ENCODE data around the gene MPC1. TPM values are rescaled to one million over a fixed set of nuclear protein-coding genes. Genes with fewer than 3 reads are reported as not detected.

The MPC1 gene
- polyA plus RNA-seq (ENCODE audit: insufficient read length in 4 of 4), result 10 to 100 TPM; 47.3 to 95.0 (median 80.2) TPM

GRCh38 chr6:166382933-166383801 is at the start of gene MPC1:
Gene MPC1, minus strand, starts transcription at chr6:166382940. Its CDS starts 64 bp downstream, at chr6:166382876.
- DNase-seq (ENCODE audit: low read depth in 4 of 4, low spot score in 3 of 4), result peak; percentile 87 to 92 (median 90)

GRCh38 chr6:166430269-166430668 is 47.5 kb upstream of the MPC1 start:
- DNase-seq (ENCODE audit: low read depth in 4 of 4, low spot score in 3 of 4), result no peak

DNA sequence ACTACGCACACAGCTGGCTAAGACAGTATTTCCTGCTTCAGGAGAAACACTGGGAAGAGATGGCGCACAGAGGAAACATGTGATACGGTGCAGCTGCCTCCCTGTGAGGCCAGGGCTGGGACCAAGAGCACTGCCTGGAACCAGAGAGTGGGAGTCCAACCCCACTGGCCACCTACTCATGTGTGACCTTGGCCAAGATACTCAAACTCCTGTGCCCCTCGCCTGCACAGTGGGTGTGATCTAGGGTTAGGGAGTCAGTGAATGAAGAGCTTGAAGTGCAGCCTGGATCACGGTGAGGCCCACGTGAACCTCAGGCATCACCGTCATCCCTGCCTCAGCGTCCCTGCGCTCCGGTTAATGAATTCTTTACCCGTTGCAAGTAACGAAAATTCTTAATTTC is 41.7 kb upstream of the MPC1 start:
- no peak for DNase-seq (ENCODE audit: low read depth in 4 of 4, low spot score in 3 of 4)

- no peak for DNase-seq (ENCODE audit: low read depth in 4 of 4, low spot score in 3 of 4)
These were observed 41.0 kb upstream of the MPC1 start for GRCh38 chr6:166423781-166424180.

DNA sequence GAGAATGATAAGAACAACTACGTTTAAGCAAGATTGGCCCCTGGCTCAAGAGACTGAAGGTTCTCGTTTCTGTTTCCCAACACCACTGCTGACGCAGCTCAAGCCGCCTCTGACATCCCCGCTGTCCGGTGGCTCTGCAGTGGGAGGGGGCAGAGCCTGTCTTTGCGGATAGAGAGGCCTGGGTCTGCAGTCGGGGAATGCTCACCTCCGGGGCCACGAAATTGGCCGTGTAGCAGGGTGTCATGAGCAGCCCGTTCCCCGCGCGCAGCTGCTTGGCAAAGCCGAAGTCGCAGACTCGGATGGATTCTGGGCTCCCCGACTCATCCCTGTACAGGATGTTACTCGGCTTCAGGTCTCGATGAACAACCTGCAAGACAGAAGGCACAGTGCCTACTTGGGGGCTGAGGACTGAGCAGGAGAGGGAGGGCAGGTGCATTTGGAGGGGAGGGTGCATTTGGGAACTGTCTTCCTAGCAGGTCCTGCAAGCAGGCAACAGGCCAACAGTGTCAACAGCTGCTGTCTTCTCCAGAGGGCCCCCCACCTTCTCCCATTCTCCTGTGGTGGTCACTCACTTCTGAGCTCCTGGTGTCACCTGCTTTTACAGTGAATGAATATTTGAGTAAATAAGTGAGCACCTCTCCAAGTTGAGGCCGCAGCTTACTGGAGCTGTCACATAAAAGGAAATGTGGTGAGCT is 40.5 kb upstream of the MPC1 start:
- no peak for DNase-seq (ENCODE audit: low read depth in 4 of 4, low spot score in 3 of 4)

- no peak for DNase-seq (ENCODE audit: low read depth in 4 of 4, low spot score in 3 of 4)
These were observed 39.6 kb upstream of the MPC1 start for GRCh38 chr6:166422201-166422940.

DNA sequence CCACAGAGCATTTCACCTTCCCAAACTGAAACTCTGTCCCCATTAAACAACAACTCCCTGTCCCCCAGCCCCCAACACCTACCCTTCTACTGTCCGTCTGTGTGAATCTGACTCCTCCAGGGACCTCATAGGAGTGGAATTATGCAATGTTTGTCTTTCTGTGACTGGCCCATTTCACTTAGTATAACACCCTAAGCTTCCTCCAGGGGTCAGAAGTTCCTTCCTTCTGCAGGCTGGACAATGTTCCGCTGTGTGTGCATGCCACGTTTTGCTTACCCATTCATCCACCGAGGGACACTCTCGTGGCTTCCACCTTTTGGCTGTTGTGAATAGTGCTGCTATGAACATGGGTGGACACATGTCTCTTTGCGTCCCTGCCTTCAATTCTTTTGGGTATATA is 37.6 kb upstream of the MPC1 start:
- no peak for DNase-seq (ENCODE audit: low read depth in 4 of 4, low spot score in 3 of 4)

DNA sequence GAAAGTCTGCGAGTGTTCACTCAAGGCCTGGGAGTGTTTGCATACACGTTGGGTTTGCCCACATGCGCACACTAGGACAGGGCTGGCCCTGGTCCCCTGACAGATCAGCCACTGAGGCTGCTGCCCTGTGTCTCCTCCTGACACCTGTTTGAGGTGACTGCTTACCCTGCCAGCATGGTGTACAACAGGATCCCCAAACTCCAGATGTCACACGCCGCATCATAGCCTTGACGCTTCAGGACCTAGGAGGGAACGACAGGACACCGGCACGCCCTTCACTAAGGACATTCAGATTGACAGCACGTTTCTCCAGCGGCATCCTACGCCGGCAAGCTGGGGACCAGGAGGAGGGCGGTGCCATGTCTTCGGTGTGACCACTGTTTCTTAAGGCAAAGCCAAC is 37.0 kb upstream of the MPC1 start:
- no peak for DNase-seq (ENCODE audit: low read depth in 4 of 4, low spot score in 3 of 4)

DNA sequence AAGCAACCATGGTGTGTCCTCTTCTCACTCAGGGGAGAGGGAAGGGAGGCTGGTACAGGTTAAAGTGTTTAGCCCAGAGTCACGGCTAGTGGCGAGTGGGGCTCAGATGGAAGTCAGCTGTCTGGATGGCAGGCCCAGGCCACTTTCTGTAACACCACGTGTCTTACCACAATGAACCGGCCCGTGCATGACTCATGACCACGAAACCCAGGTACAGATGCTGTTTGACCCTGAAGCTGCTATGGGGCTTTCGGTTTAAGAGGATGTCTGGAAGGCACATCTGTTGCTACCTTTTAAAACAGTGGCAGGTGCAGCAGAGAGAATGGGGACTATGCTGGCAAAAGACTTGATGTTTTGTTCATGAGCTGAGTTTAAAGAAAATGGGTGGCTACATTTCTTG is 36.5 kb upstream of the MPC1 start:
- no peak for DNase-seq (ENCODE audit: low read depth in 4 of 4, low spot score in 3 of 4)

- no peak for DNase-seq (ENCODE audit: low read depth in 4 of 4, low spot score in 3 of 4)
These were observed 36.0 kb upstream of the MPC1 start for GRCh38 chr6:166418691-166419143.

DNA sequence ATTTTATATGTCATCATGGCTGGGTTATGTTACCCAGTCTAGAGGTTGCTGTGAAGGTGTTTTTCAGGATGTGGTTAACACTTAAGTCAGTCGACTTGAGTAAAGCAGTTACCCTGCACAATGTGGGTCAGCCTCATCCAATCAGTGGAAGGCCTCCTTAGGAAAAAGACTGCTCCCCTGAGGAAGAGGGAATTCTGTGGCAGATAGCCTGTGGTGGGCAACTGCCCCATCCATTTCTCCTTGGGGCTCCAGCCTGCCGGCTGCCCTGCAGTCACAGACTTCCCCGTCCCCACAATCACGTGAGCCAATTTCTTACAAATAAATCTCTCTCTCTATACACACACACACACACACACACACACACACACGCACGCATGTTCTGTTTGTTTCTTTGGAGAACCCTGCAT is 34.5 kb upstream of the MPC1 start:
- no peak for DNase-seq (ENCODE audit: low read depth in 4 of 4, low spot score in 3 of 4)

- no peak for DNase-seq (ENCODE audit: low read depth in 4 of 4, low spot score in 3 of 4)
These were observed 33.1 kb upstream of the MPC1 start for GRCh38 chr6:166415833-166416347.

DNA sequence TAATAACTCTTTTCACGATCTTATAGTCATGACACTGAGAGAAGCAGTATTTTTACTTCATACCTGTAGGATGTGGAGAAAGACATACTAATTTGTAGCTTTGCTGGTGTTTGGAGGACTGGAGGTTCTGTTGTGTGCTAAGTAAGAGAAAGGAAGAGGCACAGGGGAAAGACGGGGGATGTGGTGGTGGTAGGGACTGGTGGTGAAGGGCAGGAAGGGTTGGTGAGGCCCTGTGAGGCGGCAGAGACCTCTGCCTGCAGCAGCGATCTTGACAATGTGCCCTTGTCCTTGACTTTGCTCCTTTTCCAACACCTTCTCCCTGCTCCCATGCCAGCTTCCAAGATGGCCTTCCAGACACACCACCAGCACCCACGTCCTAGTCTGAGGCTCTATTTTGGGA is 32.6 kb upstream of the MPC1 start:
- no peak for DNase-seq (ENCODE audit: low read depth in 4 of 4, low spot score in 3 of 4)

- no peak for DNase-seq (ENCODE audit: low read depth in 4 of 4, low spot score in 3 of 4)
These were observed 30.8 kb upstream of the MPC1 start for GRCh38 chr6:166413491-166413951.

GRCh38 chr6:166412911-166413384 is 30.2 kb upstream of the MPC1 start:
- DNase-seq (ENCODE audit: low read depth in 4 of 4, low spot score in 3 of 4), result no peak

- DNase-seq (ENCODE audit: low read depth in 4 of 4, low spot score in 3 of 4), result no peak
These were observed 29.6 kb upstream of the MPC1 start for GRCh38 chr6:166412156-166412910.

GRCh38 chr6:166411721-166412151 is 29.0 kb upstream of the MPC1 start:
- DNase-seq (ENCODE audit: low read depth in 4 of 4, low spot score in 3 of 4), result no peak

- no peak for DNase-seq (ENCODE audit: low read depth in 4 of 4, low spot score in 3 of 4)
These were observed 28.5 kb upstream of the MPC1 start for GRCh38 chr6:166411271-166411670.

GRCh38 chr6:166410426-166410935 is 27.7 kb upstream of the MPC1 start:
- DNase-seq (ENCODE audit: low read depth in 4 of 4, low spot score in 3 of 4), result no peak
